B cell (primary cell): ENCODE results near the gene ZCCHC10. TPM values are rescaled to one million over a fixed set of nuclear protein-coding genes. Genes with fewer than 3 reads are reported as not detected.

ENCODE experiments used
- ATAC-seq: fragments of 200-7000 bp; cut with Tn5 transposase; one replicate; pipeline ENCODE4 v1.10.0; 2021; ENCODE audit warnings: low read depth, mild to moderate bottlenecking, moderate number of reproducible peaks, moderate library complexity
- CTCF ChIA-PET: fragments of 350-600 bp; sonication (Branson Sonifier 250); formaldehyde crosslinking; loops from one replicate; lab custom pipeline; 2021; ENCODE audit warnings: antibody characterized with exemption, inconsistent platforms; lab: Charles Lee
- POLR2A ChIA-PET: fragments of 350-600 bp; sonication (Branson Sonifier 250); formaldehyde crosslinking; loops from one replicate; lab custom pipeline; 2021; ENCODE audit warnings: antibody characterized with exemption; lab: Charles Lee
- DNase-seq: peaks from one replicate; pipeline ENCODE4 v3.0.0; 2013
- H2AFZ ChIP-seq: 2 replicates; pipeline ENCODE4 v1.6.1; 2012; ENCODE audit warnings: mild to moderate bottlenecking, low read depth, low read length; ENCODE audit not compliant: insufficient read depth, poor library complexity, severe bottlenecking
- H3K27ac ChIP-seq, 2 donors: 1 replicate in 1 of 2; 2 replicates in 1 of 2; pipeline ENCODE4 v1.5.1; 2012 to 2013; ENCODE audit warnings: low read length in 2 of 2, mild to moderate bottlenecking in 2 of 2, moderate library complexity in 1 of 2
- H3K27me3 ChIP-seq, 4 experiments: fragments of 200-600 bp in 1 of 4; sonication (generic) in 1 of 4; replicated peaks in 1 of 4; 1 replicate in 2 of 4; 2 replicates in 2 of 4; pipeline versions ENCODE4 v1.6.1 to v1.7.0; 2013 to 2016; ENCODE audit warnings: low read length in 3 of 4, mild to moderate bottlenecking in 2 of 4, mixed read lengths in 1 of 4, moderate library complexity in 1 of 4; ENCODE audit not compliant: insufficient read depth in 4 of 4, control insufficient read depth in 3 of 4; ENCODE audit errors: control extremely low read depth in 1 of 4
- H3K36me3 ChIP-seq, 2 experiments: replicated peaks in 1 of 2; 1 replicate in 1 of 2; 2 replicates in 1 of 2; pipeline versions ENCODE4 v1.6.1 to v1.7.1; 2013; ENCODE audit warnings: low read length in 1 of 2; ENCODE audit not compliant: insufficient read depth in 2 of 2, control insufficient read depth in 1 of 2; ENCODE audit errors: control extremely low read depth in 1 of 2, extremely low read depth in 1 of 2
- H3K4me1 ChIP-seq, 2 donors: fragments of 200-600 bp in 1 of 2; sonication (generic) in 1 of 2; 1 replicate in 1 of 2; 2 replicates in 1 of 2; pipeline versions ENCODE4 v1.5.1 to v1.6.1; 2013 to 2017; ENCODE audit warnings: low read length in 2 of 2; ENCODE audit not compliant: control insufficient read depth in 2 of 2, insufficient read depth in 2 of 2
- H3K4me2 ChIP-seq: replicated peaks from 2 replicates; pipeline ENCODE3; 2012; ENCODE audit warnings: mild to moderate bottlenecking, low read depth, low read length; ENCODE audit not compliant: poor library complexity, severe bottlenecking
- H3K4me3 ChIP-seq, 5 experiments: fragments of 200-600 bp in 1 of 5; sonication (generic) in 1 of 5; 1 replicate in 3 of 5; 2 replicates in 2 of 5; pipeline versions ENCODE4 v1.5.1 to v1.7.0; 2011 to 2016; ENCODE audit warnings: low read length in 4 of 5, mild to moderate bottlenecking in 4 of 5, low read depth in 2 of 5, control low read depth in 1 of 5, moderate library complexity in 1 of 5; ENCODE audit not compliant: insufficient read depth in 1 of 5; ENCODE audit errors: control extremely low read depth in 1 of 5, extremely low read depth in 1 of 5
- H3K79me2 ChIP-seq: fragments of 200-600 bp; sonication (generic); one replicate; pipeline ENCODE4 v1.6.0; 2016; ENCODE audit warnings: low read length; ENCODE audit not compliant: control insufficient read depth, insufficient read depth
- H3K9ac ChIP-seq: fragments of 200-600 bp; sonication (generic); 2 replicates; pipeline ENCODE4 v1.6.1; 2017; ENCODE audit warnings: mild to moderate bottlenecking, low read length, moderate library complexity
- H3K9me3 ChIP-seq, 3 donors: one replicate each; pipeline versions ENCODE4 v1.6.1 to v1.7.1; 2013; ENCODE audit warnings: low read length in 2 of 3; ENCODE audit not compliant: control insufficient read depth in 2 of 3, insufficient read depth in 1 of 3; ENCODE audit errors: control extremely low read depth in 1 of 3
- H4K20me1 ChIP-seq: 2 replicates; pipeline ENCODE4 v1.6.0; 2012; ENCODE audit warnings: mild to moderate bottlenecking, low read length; ENCODE audit not compliant: insufficient read depth, control insufficient read depth, poor library complexity, severe bottlenecking
- H3K27ac Mint-ChIP-seq: one replicate; pipeline ENCODE4 v1.8.0; 2021; ENCODE audit warnings: mixed read lengths
- H3K27me3 Mint-ChIP-seq: one replicate; pipeline ENCODE4 v1.8.0; 2021; ENCODE audit warnings: mixed read lengths
- H3K4me1 Mint-ChIP-seq: one replicate; pipeline ENCODE4 v1.8.0; 2021; ENCODE audit warnings: mixed read lengths
- H3K4me3 Mint-ChIP-seq: one replicate; pipeline ENCODE4 v1.8.0; 2021; ENCODE audit warnings: mixed read lengths
- H3K9me3 Mint-ChIP-seq: one replicate; pipeline ENCODE4 v1.8.0; 2022; ENCODE audit warnings: mixed read lengths; ENCODE audit not compliant: insufficient read depth
- EZH2 ChIP-seq: IDR thresholded peaks from 2 replicates; pipeline ENCODE4 v1.6.1; 2012; ENCODE audit warnings: borderline replicate concordance, low read depth, mild to moderate bottlenecking, moderate library complexity, low read length; ENCODE audit not compliant: insufficient read depth, poor library complexity, severe bottlenecking
- WGBS: methylation state at CpG from one replicate; pipeline ENCODE4 v1.1.5; 2013; ENCODE audit warnings: missing lambda C conversion rate; ENCODE audit not compliant: insufficient coverage; 5-methylcytosine and 5-hydroxymethylcytosine counted together
- intact Hi-C: fragments of 100-400 bp; cut with micrococcal nuclease; formaldehyde crosslinking; loops from one replicate; pipeline ENCODE4 v1.10.0; 2022
- polyA plus RNA-seq: library from polyadenylated mRNA; depleted of rRNA; stranded (reverse); fragments of >200 nt; gene quantifications from 2 replicates; pipeline ENCODE4 v1.2.3, GENCODE V29; 2012
- total RNA-seq, 2 donors: library from RNA; stranded (reverse); fragments of 120-200 nt in 1 of 2; gene quantifications; 1 replicate in 1 of 2; 2 replicates in 1 of 2; pipeline versions ENCODE4 v1.2.3 to v1.2.4, GENCODE V29; 2013 to 2022
- TF ChIP-seq, protein P1 (sequence below): fragments of 200-600 bp; IDR thresholded peaks from one replicate; pipeline ENCODE4 v1.8.0; 2022; ENCODE audit warnings: antibody characterized with exemption, mild to moderate bottlenecking

The ZCCHC10 gene
- total and polyA plus RNA-seq, 2 donors (not counting 1 experiment from before 2014, with no cell fraction given): 16.5 to 34.0 TPM

GRCh38 chr5:133049726-133050048, 23.3 kb upstream of the ZCCHC10 start:
- WGBS: no CpG with 5 or more reads among the region's 1 CpG
- H3K4me1 ChIP-seq: peaks cover 32 to 43% of the 10 kb centered on the region in 2 donors
- H3K9me3 Mint-ChIP-seq: no peaks in the 10 kb centered on the region

DNA sequence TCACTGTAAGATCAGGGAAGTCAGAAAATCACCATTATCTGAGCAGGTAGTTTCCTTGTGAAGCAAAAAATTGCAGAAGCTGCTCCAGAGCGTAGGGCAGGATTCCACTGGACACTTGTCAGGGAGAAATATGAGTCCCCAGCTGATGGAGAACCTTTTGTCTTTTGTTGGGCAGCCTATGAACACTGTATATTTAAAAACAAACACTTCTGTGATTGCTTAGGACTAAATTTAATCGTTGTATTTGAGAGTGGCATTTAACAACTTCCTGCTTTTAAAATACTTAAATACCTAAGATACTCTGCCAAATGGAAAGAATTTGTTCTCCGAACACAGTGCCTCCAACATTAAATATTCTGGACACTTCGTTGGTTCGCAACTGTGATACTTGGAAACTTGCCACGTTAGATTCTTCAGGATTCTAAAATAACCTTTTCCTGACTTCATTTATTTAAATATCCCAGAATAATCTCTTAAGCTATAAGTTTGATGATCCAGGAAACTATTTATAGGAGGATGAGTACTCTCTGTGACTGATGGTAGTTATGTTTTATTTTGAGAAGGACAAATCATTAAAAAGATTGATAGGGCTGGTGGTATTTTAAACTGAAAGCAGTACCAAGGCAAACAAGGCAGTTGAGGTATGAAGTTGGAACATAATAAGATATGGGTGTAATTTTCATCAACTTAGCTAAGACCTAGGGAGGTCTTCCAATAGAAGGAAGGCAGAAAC, 22.8 kb upstream of the ZCCHC10 start:
- no peaks in the 10 kb centered on the region for H3K27me3 ChIP-seq
- intact Hi-C loops: no loop called here
- Mint-ChIP-seq H3K9me3 (no peaks in the 10 kb centered on the region), H3K4me3 (peak overlapping the region; percentile 44), H3K4me1 (peaks cover 53% of the 10 kb centered on the region), H3K27ac (peak overlapping the region; percentile 75), H3K27me3 (no peaks in the 10 kb centered on the region)
- H3K36me3 ChIP-seq: no peaks in the 10 kb centered on the region
- peaks cover 8% of the 10 kb centered on the region for H4K20me1 ChIP-seq
- H2AFZ ChIP-seq: no peak overlapping the region
- H3K4me3 ChIP-seq: no peak overlapping the region
- no peaks in the 10 kb centered on the region for H3K9me3 ChIP-seq
- no peak overlapping the region for H3K4me2 ChIP-seq
- H3K27ac ChIP-seq: peak overlapping the region; percentile 22 to 99
- WGBS: 100% methylated on average over 4 of the region's 6 CpGs
- H3K79me2 ChIP-seq: peaks cover 37% of the 10 kb centered on the region
- TF ChIP-seq EZH2: no peak
- TF ChIP-seq, protein P1, sequence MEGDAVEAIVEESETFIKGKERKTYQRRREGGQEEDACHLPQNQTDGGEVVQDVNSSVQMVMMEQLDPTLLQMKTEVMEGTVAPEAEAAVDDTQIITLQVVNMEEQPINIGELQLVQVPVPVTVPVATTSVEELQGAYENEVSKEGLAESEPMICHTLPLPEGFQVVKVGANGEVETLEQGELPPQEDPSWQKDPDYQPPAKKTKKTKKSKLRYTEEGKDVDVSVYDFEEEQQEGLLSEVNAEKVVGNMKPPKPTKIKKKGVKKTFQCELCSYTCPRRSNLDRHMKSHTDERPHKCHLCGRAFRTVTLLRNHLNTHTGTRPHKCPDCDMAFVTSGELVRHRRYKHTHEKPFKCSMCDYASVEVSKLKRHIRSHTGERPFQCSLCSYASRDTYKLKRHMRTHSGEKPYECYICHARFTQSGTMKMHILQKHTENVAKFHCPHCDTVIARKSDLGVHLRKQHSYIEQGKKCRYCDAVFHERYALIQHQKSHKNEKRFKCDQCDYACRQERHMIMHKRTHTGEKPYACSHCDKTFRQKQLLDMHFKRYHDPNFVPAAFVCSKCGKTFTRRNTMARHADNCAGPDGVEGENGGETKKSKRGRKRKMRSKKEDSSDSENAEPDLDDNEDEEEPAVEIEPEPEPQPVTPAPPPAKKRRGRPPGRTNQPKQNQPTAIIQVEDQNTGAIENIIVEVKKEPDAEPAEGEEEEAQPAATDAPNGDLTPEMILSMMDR: no peak
- POLR2A ChIA-PET: interaction anchor here (4.0 kb wide), 1 partner anchor 17 kb away, joined by 83 read pairs; no protein-coding TSS in a partner anchor
- peaks cover 28 to 41% of the 10 kb centered on the region in 2 donors for H3K4me1 ChIP-seq
- CTCF ChIA-PET: interaction anchor here (0.7 kb wide), 1 partner anchor 16 kb away, joined by 4 read pairs; no protein-coding TSS in a partner anchor
- ATAC-seq (no peak), DNase-seq (no peak)
- no peak overlapping the region for H3K9ac ChIP-seq

More at GRCh38 chr5:133049726-133050048, 23.3 kb upstream of the ZCCHC10 start:
- H3K4me1 Mint-ChIP-seq: peaks cover 56% of the 10 kb centered on the region
- no peaks in the 10 kb centered on the region for H3K27me3 Mint-ChIP-seq
- no peak for DNase-seq
- Histone ChIP-seq H4K20me1 (peaks cover 14% of the 10 kb centered on the region), H3K9ac (no peak overlapping the region), H2AFZ (no peak overlapping the region), H3K9me3 (no peaks in the 10 kb centered on the region), H3K36me3 (no peaks in the 10 kb centered on the region), H3K79me2 (peaks cover 42% of the 10 kb centered on the region), H3K4me3 (no peak overlapping the region), H3K27me3 (no peaks in the 10 kb centered on the region), H3K27ac (peak overlapping the region; percentile 22 to 99), H3K4me2 (no peak overlapping the region)
- TF ChIP-seq EZH2: no peak
- TF ChIP-seq, protein P1: no peak
- ATAC-seq: no peak
- ChIA-PET CTCF (no interaction called here), POLR2A (interaction anchor here (4.0 kb wide), 1 partner anchor 17 kb away, joined by 83 read pairs; no protein-coding TSS in a partner anchor)
- H3K27ac Mint-ChIP-seq: peak overlapping the region; percentile 67
- intact Hi-C loops: loop anchor here (5.0 kb wide), 2 partner anchors 32 to 492 kb away; partner anchors contain the start of gene RAD50
- H3K4me3 Mint-ChIP-seq: peak overlapping the region; percentile 44
